Measurements from ENCODE around the gene CCL14. TPM values are rescaled to one million over a fixed set of nuclear protein-coding genes. Genes with fewer than 3 reads are reported as not detected.
A peak's percentile ranks its signal among the peaks of the same experiment; 100 is the strongest.

The CCL14 gene
- total RNA-seq, 1 experiment from 2014 or later = not detected

- H2BK20ac ChIP-seq (ENCODE audit: low read depth, low read length, poor library complexity, severe bottlenecking) = no peak overlapping the region
- no peaks in the 10 kb centered on the region for H4K20me1 ChIP-seq (ENCODE audit: control insufficient read depth, insufficient read depth, insufficient read length)
- DNase-seq = peak; percentile 81
- H2AK5ac ChIP-seq (ENCODE audit: insufficient read length, low read length) = no peak overlapping the region
- no peak overlapping the region for H3K18ac ChIP-seq (ENCODE audit: insufficient read length, low read depth, low read length)
- no peak overlapping the region for H4K8ac ChIP-seq (replicated peaks; ENCODE audit: insufficient read length, low read depth, low read length)
- no peak overlapping the region for H3K4me3 Mint-ChIP-seq
- H2BK5ac ChIP-seq (ENCODE audit: insufficient read length, low read length) = no peak overlapping the region
- H2BK15ac ChIP-seq (ENCODE audit: low read depth, low read length) = no peak overlapping the region
- no peaks in the 10 kb centered on the region; the same call in 1 of the 2 replicates for H3K27me3 Mint-ChIP-seq (ENCODE audit: low read depth)
- no peaks in the 10 kb centered on the region for H3K79me2 ChIP-seq (ENCODE audit: insufficient read depth, low read length)
- no peaks in the 10 kb centered on the region for H3K9me3 Mint-ChIP-seq
- H3K9ac ChIP-seq (ENCODE audit: extremely low read depth, insufficient read length, low read length) = no peak overlapping the region
- H4K5ac ChIP-seq (ENCODE audit: insufficient read length, low read depth, low read length) = no peak overlapping the region
- H2AFZ ChIP-seq (ENCODE audit: low read length) = no peak overlapping the region
- no peaks in the 10 kb centered on the region for H3K27me3 ChIP-seq (ENCODE audit: insufficient read depth, low read length)
- TF ChIP-seq CTCF (conservative IDR thresholded peaks at IDR 0.05) = peak; percentile 84
- no peaks in the 10 kb centered on the region for H3K4me1 ChIP-seq (ENCODE audit: insufficient read depth, low read length)
- no peaks in the 10 kb centered on the region for H3K4me1 Mint-ChIP-seq
- no peak overlapping the region for H2BK12ac ChIP-seq (ENCODE audit: insufficient read length, low read depth, low read length)
- no peak overlapping the region for H3K4me2 ChIP-seq (ENCODE audit: insufficient read depth, insufficient read length, low read length)
- no peak overlapping the region for H3K56ac ChIP-seq (ENCODE audit: insufficient read length, low read depth, low read length)
- H3K23me2 ChIP-seq (ENCODE audit: insufficient read length, low read depth, low read length, poor library complexity, severe bottlenecking) = no peaks in the 10 kb centered on the region
- WGBS (ENCODE audit: extremely low coverage, insufficient read length, low lambda C conversion rate) = no CpG with 5 or more reads among the region's 12 CpGs
- no peaks in the 10 kb centered on the region for H3K79me1 ChIP-seq (ENCODE audit: insufficient read depth, low read depth, low read length, poor library complexity, severe bottlenecking)
- H3T11ph ChIP-seq (ENCODE audit: low read length) = no peak overlapping the region
- no peaks in the 10 kb centered on the region for H3K9me3 ChIP-seq (ENCODE audit: control insufficient read depth, low read depth, low read length)
- H4K91ac ChIP-seq (ENCODE audit: insufficient read length, low read depth, low read length) = no peak overlapping the region
- no peak overlapping the region for H3K4ac ChIP-seq (ENCODE audit: low read depth, low read length)
- H3K36me3 Mint-ChIP-seq (ENCODE audit: insufficient read depth in 1 of 3, low read depth in 3 of 3) = no peaks in the 10 kb centered on the region
- no peak overlapping the region for H3K14ac ChIP-seq (ENCODE audit: insufficient read depth, low read length)
- H3K27ac ChIP-seq (ENCODE audit: insufficient read length, low read depth, low read length) = no peak overlapping the region
- H3K27ac Mint-ChIP-seq = no peak overlapping the region
- no peak overlapping the region for H2BK120ac ChIP-seq (ENCODE audit: low read depth, low read length, poor library complexity, severe bottlenecking)
- no peak overlapping the region for H3K23ac ChIP-seq (ENCODE audit: insufficient read length, low read depth, low read length)
Observed at GRCh38 chr17:35947156-35947585, 39.4 kb downstream of the CCL14 start.

All from H9 (cell line).